Effector CD8-positive, alpha-beta T cell (primary cell): ENCODE data around the gene GLIS2.
"Not testable (repeated sequence)": the region's sequence is repeated elsewhere in the genome, so short reads cannot be mapped to it uniquely, and the experiment has no call there.

Experiments used
- DNase-seq: peaks from one replicate; lab custom pipeline; 2025; lab: John Stamatoyannopoulos, UW

The GLIS2 gene

GRCh38 chr16:4319454-4320421 is 3.9 kb downstream of the GLIS2 start:
- DNase-seq: no peak

GRCh38 chr16:4320571-4321137 is 4.8 kb downstream of the GLIS2 start:
- no peak for DNase-seq

- no peak for DNase-seq
Observed at GRCh38 chr16:4321286-4322120, 5.6 kb downstream of the GLIS2 start.

GRCh38 chr16:4322121-4323052 is 6.5 kb downstream of the GLIS2 start:
- no peak for DNase-seq

GRCh38 chr16:4323071-4323844 is 7.4 kb downstream of the GLIS2 start:
- DNase-seq: no peak

GRCh38 chr16:4323845-4324488 is 8.1 kb downstream of the GLIS2 start:
- DNase-seq: no peak

GRCh38 chr16:4324492-4325252 is 8.8 kb downstream of the GLIS2 start:
- DNase-seq: no peak

GRCh38 chr16:4325253-4325758 is 9.4 kb downstream of the GLIS2 start:
- no peak for DNase-seq

- no peak for DNase-seq
Observed at GRCh38 chr16:4327386-4328045, 11.6 kb downstream of the GLIS2 start.

GRCh38 chr16:4328046-4328781 is 12.3 kb downstream of the GLIS2 start:
- DNase-seq: peak; percentile 33

- no peak for DNase-seq
Observed at GRCh38 chr16:4328782-4329775, 13.2 kb downstream of the GLIS2 start.

GRCh38 chr16:4330277-4330874 is 14.5 kb downstream of the GLIS2 start:
- peak; percentile 61 for DNase-seq

- no peak for DNase-seq
Observed at GRCh38 chr16:4332083-4332482, 16.2 kb downstream of the GLIS2 start.

GRCh38 chr16:4332623-4333307 is 16.9 kb downstream of the GLIS2 start:
- DNase-seq: no peak

GRCh38 chr16:4333308-4333638 is 17.4 kb downstream of the GLIS2 start:
- DNase-seq: no peak

GRCh38 chr16:4333714-4334113 is 17.8 kb downstream of the GLIS2 start:
- DNase-seq: not testable (repeated sequence)
